ENCODE measurements around the gene ADGRV1.

DNA sequence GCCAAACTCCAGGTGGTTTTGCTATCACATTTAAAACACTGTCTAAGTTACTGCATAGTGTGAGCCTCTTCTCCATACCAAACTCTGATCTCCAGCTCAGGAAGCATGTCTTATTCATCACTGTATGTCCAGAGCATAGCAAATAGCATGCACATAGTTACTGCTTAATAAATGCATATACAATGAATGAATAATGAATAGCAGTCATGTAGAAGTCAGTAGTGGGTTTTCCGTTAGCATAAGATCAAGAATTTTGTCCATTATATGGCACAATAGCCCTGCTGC lies 495.1 kb downstream of the ADGRV1 start:
- TF ChIP-seq CTCF (IDR thresholded peaks at IDR 0.05; ENCODE audit: low read depth, low read length, poor library complexity, severe bottlenecking) = no peak
- TF ChIP-seq EZH2phosphoT487 (IDR thresholded peaks at IDR 0.05; ENCODE audit: borderline replicate concordance, low read length) = no peak

All from DOHH2 (cell line).